BJ (cell line): ENCODE measurements around the gene CHRND. TPM values are rescaled to one million over a fixed set of nuclear protein-coding genes. Genes with fewer than 3 reads are reported as not detected.

Experiments
- CTCF ChIA-PET: fragments of 350-600 bp; formaldehyde crosslinking; extraction: SDS; loops from one replicate; lab custom pipeline; 2021; ENCODE audit warnings: antibody characterized with exemption, inconsistent platforms; lab: Yijun Ruan, JAX
- POLR2A ChIA-PET: fragments of 300-600 bp; sonication (Branson Sonifier 250); formaldehyde crosslinking; extraction: SDS; loops from one replicate; lab custom pipeline; 2021; ENCODE audit warnings: antibody characterized with exemption; lab: Charles Lee
- DNase-seq: peaks from one replicate; pipeline ENCODE4 v3.0.0-alpha.2; 2011; ENCODE audit warnings: low read depth
- H3K27me3 ChIP-seq: 2 replicates; pipeline ENCODE4 v1.6.0; 2011; ENCODE audit warnings: low read length; ENCODE audit not compliant: control insufficient read depth, insufficient read depth
- H3K36me3 ChIP-seq: 2 replicates; pipeline ENCODE4 v1.5.1; 2011; ENCODE audit warnings: low read length; ENCODE audit not compliant: control insufficient read depth, insufficient read depth
- H3K4me3 ChIP-seq: 2 replicates; pipeline ENCODE4 v1.5.1; 2011; ENCODE audit warnings: low read depth, mild to moderate bottlenecking, control low read depth, low read length
- CTCF ChIP-seq: IDR thresholded peaks from 2 replicates; pipeline ENCODE4 v1.5.1; 2011; ENCODE audit warnings: low read depth, mild to moderate bottlenecking, control low read depth, inconsistent platforms, low read length, moderate library complexity; ENCODE audit not compliant: insufficient read depth
- polyA plus RNA-seq: library from polyadenylated mRNA; depleted of rRNA; stranded (reverse); fragments of >200 nt; gene quantifications from 2 replicates; pipeline ENCODE4 v1.2.3, GENCODE V29; 2011

Gene CHRND
- polyA plus RNA-seq, 1 experiment: not detected

GRCh38 chr2:232483311-232483922 is 42.5 kb upstream of the CHRND start:
- POLR2A ChIA-PET: no interaction called here
- TF ChIP-seq CTCF: no peak
- CTCF ChIA-PET: interaction anchor here (1.3 kb wide), 1 partner anchor 10 kb away, joined by 3 read pairs; no protein-coding TSS in a partner anchor
- Histone ChIP-seq H3K36me3 (no peaks in the 10 kb centered on the region), H3K4me3 (no peak overlapping the region), H3K27me3 (peaks cover 23% of the 10 kb centered on the region)
- DNase-seq: no peak

GRCh38 chr2:232483923-232484627 is 41.9 kb upstream of the CHRND start:
- POLR2A ChIA-PET: no interaction called here
- H3K36me3 ChIP-seq: no peaks in the 10 kb centered on the region
- H3K4me3 ChIP-seq: no peak overlapping the region
- no peak for DNase-seq
- CTCF ChIA-PET: interaction anchor here (1.3 kb wide), 1 partner anchor 11 kb away, joined by 3 read pairs; no protein-coding TSS in a partner anchor
- no peak for TF ChIP-seq CTCF
- peaks cover 27% of the 10 kb centered on the region for H3K27me3 ChIP-seq

- TF ChIP-seq CTCF: no peak
- CTCF ChIA-PET: no interaction called here
- POLR2A ChIA-PET: no interaction called here
These were observed 41.2 kb upstream of the CHRND start for GRCh38 chr2:232484628-232485347.

GRCh38 chr2:232485348-232485756 is 40.6 kb upstream of the CHRND start:
- DNase-seq: no peak
- Histone ChIP-seq H3K36me3 (no peaks in the 10 kb centered on the region), H3K27me3 (peaks cover 27% of the 10 kb centered on the region), H3K4me3 (no peak overlapping the region)
- TF ChIP-seq CTCF: no peak
- ChIA-PET POLR2A (no interaction called here), CTCF (no interaction called here)

More at GRCh38 chr2:232484628-232485347, 41.2 kb upstream of the CHRND start:
- no peaks in the 10 kb centered on the region for H3K36me3 ChIP-seq
- H3K27me3 ChIP-seq: peaks cover 27% of the 10 kb centered on the region
- no peak for DNase-seq
- no peak overlapping the region for H3K4me3 ChIP-seq

GRCh38 chr2:232485757-232486557 is 40.0 kb upstream of the CHRND start:
- Histone ChIP-seq H3K36me3 (no peaks in the 10 kb centered on the region), H3K4me3 (no peak overlapping the region), H3K27me3 (peaks cover 27% of the 10 kb centered on the region)
- CTCF ChIA-PET: no interaction called here
- no peak for DNase-seq
- POLR2A ChIA-PET: no interaction called here
- no peak for TF ChIP-seq CTCF
